Natural killer cell (primary cell): ENCODE measurements around the gene MAP1LC3B. TPM values are rescaled to one million over a fixed set of nuclear protein-coding genes. Genes with fewer than 3 reads are reported as not detected.

Source experiments
- ATAC-seq, 3 donors: fragments of 150-1000 bp in 2 of 3; fragments of 200-7000 bp in 1 of 3; cut with Tn5 transposase; 1 replicate in 1 of 3; 2 replicates in 2 of 3; pipeline ENCODE4 v1.10.0; 2021; ENCODE audit warnings: mild to moderate bottlenecking in 2 of 3, moderate library complexity in 2 of 3
- DNase-seq, 2 donors: peaks; one replicate each; pipeline versions ENCODE4 v3.0.0 to v3.0.0-alpha.2; 2013 to 2021; ENCODE audit warnings: mixed read lengths in 1 of 2
- H3K27ac ChIP-seq: one replicate; pipeline ENCODE4 v1.5.1; 2013; ENCODE audit warnings: mild to moderate bottlenecking, low read length
- H3K27me3 ChIP-seq: one replicate; pipeline ENCODE4 v1.6.1; 2013; ENCODE audit warnings: low read length; ENCODE audit not compliant: control insufficient read depth, insufficient read depth
- H3K36me3 ChIP-seq: one replicate; pipeline ENCODE4 v1.6.1; 2013; ENCODE audit warnings: low read length; ENCODE audit not compliant: control insufficient read depth, insufficient read depth
- H3K4me1 ChIP-seq: one replicate; pipeline ENCODE4 v1.6.1; 2013; ENCODE audit warnings: low read length; ENCODE audit not compliant: control insufficient read depth, insufficient read depth
- H3K4me3 ChIP-seq: one replicate; pipeline ENCODE4 v1.5.1; 2013; ENCODE audit warnings: low read length
- H3K9me3 ChIP-seq: one replicate; pipeline ENCODE4 v1.6.1; 2013; ENCODE audit warnings: low read length; ENCODE audit not compliant: control insufficient read depth, insufficient read depth
- H3K27ac Mint-ChIP-seq, 2 donors: one replicate each; pipeline ENCODE4 v1.8.0; 2022; ENCODE audit warnings: mild to moderate bottlenecking in 2 of 2, mixed read lengths in 2 of 2, moderate library complexity in 1 of 2
- H3K27me3 Mint-ChIP-seq, 2 donors: one replicate each; pipeline ENCODE4 v1.8.0; 2022; ENCODE audit warnings: low read depth in 2 of 2, mixed read lengths in 2 of 2
- H3K36me3 Mint-ChIP-seq: one replicate; pipeline ENCODE4 v1.8.0; 2022; ENCODE audit warnings: mixed read lengths
- H3K4me1 Mint-ChIP-seq, 2 donors: one replicate each; pipeline ENCODE4 v1.8.0; 2022; ENCODE audit warnings: mixed read lengths in 2 of 2
- H3K4me3 Mint-ChIP-seq: one replicate; pipeline ENCODE4 v1.8.0; 2022; ENCODE audit warnings: mild to moderate bottlenecking, moderate library complexity, mixed read lengths
- H3K9me3 Mint-ChIP-seq, 2 donors: one replicate each; pipeline ENCODE4 v1.8.0; 2022; ENCODE audit warnings: mixed read lengths in 2 of 2
- WGBS: methylation state at CpG from one replicate; pipeline ENCODE4 v1.1.7; 2013; ENCODE audit warnings: missing lambda C conversion rate; ENCODE audit not compliant: insufficient coverage; 5-methylcytosine and 5-hydroxymethylcytosine counted together
- intact Hi-C: fragments of 100-400 bp; cut with micrococcal nuclease; formaldehyde crosslinking; loops from one replicate; pipeline ENCODE4 v1.14.2; 2022
- total RNA-seq, 4 donors: library from RNA; stranded (reverse); fragments of 120-200 nt in 1 of 4; gene quantifications; one replicate each; pipeline versions ENCODE4 v1.2.3 to v1.2.4, GENCODE V29; 2013 to 2022
- TF ChIP-seq, protein P1 (sequence below): fragments of 200-600 bp; IDR thresholded peaks from one replicate; pipeline ENCODE4 v1.8.0; 2022; ENCODE audit warnings: antibody characterized with exemption

MAP1LC3B gene
- total RNA-seq = 100 to 1,000 TPM; 171 to 220 (median 172) TPM
- total RNA-seq (2013) = 84.3 TPM

DNA sequence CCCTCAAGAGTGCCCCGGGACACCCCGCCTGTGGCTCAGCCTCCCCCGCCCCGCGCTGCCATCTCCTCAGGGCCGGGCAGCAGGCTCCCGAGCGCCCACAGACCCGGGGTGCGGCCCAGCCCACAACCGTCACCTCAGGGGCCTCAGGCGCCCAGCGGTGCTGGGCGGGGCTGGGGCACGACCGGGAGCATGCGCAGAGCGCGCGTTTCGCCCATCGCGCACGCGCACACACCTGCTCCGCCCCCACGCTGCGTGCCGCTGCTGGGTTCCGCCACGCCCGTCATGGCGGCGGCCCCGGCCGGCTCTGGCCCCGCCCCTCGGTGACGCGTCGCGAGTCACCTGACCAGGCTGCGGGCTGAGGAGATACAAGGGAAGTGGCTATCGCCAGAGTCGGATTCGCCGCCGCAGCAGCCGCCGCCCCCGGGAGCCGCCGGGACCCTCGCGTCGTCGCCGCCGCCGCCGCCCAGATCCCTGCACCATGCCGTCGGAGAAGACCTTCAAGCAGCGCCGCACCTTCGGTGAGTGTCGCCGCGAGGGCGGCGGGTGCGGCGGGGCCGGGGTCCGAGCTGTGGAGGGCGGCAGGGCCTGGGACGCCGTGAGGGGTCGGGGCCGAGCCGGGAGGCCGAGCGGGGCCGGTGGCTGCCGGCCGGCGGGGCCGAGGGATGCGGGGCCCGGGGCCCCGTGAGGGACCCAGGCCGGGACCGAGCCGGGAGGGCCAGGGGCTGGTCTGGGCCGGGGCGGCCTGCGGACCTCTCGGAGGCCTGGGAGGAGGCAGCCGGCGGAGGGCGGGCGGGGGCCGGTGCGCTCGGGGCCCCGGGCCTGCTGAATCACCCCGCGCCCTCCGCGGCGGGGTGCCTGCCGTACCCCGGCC is at the start of gene MAP1LC3B:
MAP1LC3B (plus strand) TSS at position 387 of the 871 bp plus-strand sequence; CDS start at position 479, 92 bp downstream.
- WGBS = under 1% methylated on average over 113 of the region's 113 CpGs
- peak; percentile 57 to 83 (median 71) for ATAC-seq
- Mint-ChIP-seq H3K9me3 (no peaks in the 10 kb centered on the region), H3K4me1 (peaks cover 51 to 52% of the 10 kb centered on the region in 2 donors), H3K27ac (peak within 1 kb of the TSS; percentile 96 to 97), H3K36me3 (no peaks in the 10 kb centered on the region), H3K4me3 (peak within 1 kb of the TSS; percentile 92), H3K27me3 (no peaks in the 10 kb centered on the region)
- Histone ChIP-seq H3K36me3 (peaks cover 3% of the 10 kb centered on the region), H3K4me3 (peak within 1 kb of the TSS; percentile 57), H3K27ac (peak within 1 kb of the TSS; percentile 79), H3K27me3 (no peaks in the 10 kb centered on the region), H3K9me3 (no peaks in the 10 kb centered on the region), H3K4me1 (peaks cover 43% of the 10 kb centered on the region)
- intact Hi-C loops = loop anchor here (1.0 to 10.0 kb wide), 2 partner anchors 103 to 373 kb away; partner anchors contain the start of genes KLHDC4 and ZCCHC14
- DNase-seq = peak; percentile 99 to 100
- TF ChIP-seq, protein P1, sequence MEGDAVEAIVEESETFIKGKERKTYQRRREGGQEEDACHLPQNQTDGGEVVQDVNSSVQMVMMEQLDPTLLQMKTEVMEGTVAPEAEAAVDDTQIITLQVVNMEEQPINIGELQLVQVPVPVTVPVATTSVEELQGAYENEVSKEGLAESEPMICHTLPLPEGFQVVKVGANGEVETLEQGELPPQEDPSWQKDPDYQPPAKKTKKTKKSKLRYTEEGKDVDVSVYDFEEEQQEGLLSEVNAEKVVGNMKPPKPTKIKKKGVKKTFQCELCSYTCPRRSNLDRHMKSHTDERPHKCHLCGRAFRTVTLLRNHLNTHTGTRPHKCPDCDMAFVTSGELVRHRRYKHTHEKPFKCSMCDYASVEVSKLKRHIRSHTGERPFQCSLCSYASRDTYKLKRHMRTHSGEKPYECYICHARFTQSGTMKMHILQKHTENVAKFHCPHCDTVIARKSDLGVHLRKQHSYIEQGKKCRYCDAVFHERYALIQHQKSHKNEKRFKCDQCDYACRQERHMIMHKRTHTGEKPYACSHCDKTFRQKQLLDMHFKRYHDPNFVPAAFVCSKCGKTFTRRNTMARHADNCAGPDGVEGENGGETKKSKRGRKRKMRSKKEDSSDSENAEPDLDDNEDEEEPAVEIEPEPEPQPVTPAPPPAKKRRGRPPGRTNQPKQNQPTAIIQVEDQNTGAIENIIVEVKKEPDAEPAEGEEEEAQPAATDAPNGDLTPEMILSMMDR = no peak

DNA sequence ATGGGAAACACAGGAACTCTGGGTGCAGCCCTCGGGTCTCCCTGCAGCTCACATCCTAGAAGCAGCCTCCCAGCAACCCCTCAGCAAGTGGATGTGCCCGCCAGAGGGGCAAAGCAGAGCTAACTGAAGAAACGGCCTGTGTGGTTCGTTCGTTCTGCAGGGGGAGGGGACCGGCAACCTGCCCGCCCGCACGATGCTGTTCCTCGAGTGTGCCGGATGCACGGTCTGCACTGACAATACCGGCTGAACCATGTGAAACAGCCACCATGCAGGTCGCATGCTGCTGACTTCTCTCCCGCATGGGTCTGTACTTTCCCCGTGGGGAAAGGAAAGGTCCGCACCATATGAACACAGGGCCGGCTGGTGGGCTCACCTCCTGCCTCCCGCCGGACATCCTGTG is 49.6 kb upstream of the MAP1LC3B start:
- WGBS = 96% methylated on average over 20 of the region's 20 CpGs
- Mint-ChIP-seq H3K36me3 (no peaks in the 10 kb centered on the region), H3K9me3 (no peaks in the 10 kb centered on the region), H3K4me3 (no peak overlapping the region), H3K27ac (no peak overlapping the region), H3K4me1 (peaks cover 7 to 14% of the 10 kb centered on the region in 2 donors), H3K27me3 (no peaks in the 10 kb centered on the region)
- H3K27ac ChIP-seq = no peak overlapping the region
- peaks cover 17% of the 10 kb centered on the region for H3K4me1 ChIP-seq
- intact Hi-C loops = no loop called here
- DNase-seq = no peak
- peaks cover 25% of the 10 kb centered on the region for H3K36me3 ChIP-seq
- H3K27me3 ChIP-seq = no peaks in the 10 kb centered on the region
- no peak for ATAC-seq
- no peak overlapping the region for H3K4me3 ChIP-seq
- TF ChIP-seq, protein P1 = no peak
- no peaks in the 10 kb centered on the region for H3K9me3 ChIP-seq

DNA sequence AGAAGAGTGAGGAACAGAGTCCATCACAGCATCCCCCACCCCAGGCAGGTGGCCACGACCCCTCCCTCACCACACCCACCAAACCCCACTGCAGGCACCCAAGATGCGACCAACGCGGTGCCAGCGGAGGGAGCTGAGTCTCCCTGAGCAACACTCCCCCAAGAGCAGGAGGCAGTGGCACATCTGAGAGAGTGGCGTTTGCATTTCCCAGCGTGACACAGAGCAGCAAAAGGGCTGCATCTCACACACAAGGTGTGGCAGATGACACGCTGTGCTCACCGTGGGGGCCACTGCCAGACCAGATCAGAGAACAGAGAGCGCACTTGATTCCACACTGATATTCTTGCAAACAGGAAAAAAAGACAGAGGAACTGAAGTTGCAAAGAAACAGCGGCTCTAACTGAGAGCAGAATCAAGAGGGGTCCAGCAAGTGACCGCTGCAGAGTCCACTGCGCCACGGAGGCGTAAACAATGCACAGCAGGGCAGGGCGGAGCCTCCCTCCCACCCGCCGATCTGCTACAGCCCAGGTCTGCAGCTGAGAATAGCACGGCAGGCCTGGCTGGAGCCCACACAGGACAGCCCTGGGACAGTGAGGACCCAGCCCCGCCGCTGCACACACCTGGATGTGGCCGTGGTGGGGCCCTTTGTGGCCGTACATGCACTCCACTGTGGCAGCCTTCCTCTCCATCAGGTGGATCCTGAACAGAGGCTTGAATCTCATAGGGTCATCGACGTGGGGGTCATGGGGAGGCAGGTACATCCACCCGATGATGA is 49.0 kb upstream of the MAP1LC3B start:
- Histone ChIP-seq H3K9me3 (no peaks in the 10 kb centered on the region), H3K36me3 (peaks cover 25% of the 10 kb centered on the region), H3K27me3 (no peaks in the 10 kb centered on the region), H3K4me3 (no peak overlapping the region), H3K4me1 (peaks cover 17% of the 10 kb centered on the region), H3K27ac (no peak overlapping the region)
- H3K4me3 Mint-ChIP-seq = peak overlapping the region; percentile 55
- DNase-seq (no peak), ATAC-seq (no peak)
- no peaks in the 10 kb centered on the region for H3K36me3 Mint-ChIP-seq
- intact Hi-C loops = no loop called here
- WGBS = 88% methylated on average over 26 of the region's 26 CpGs
- no peaks in the 10 kb centered on the region for H3K9me3 Mint-ChIP-seq
- H3K27ac Mint-ChIP-seq = peak overlapping the region in 1 of 2 donors; percentile 51
- H3K4me1 Mint-ChIP-seq = peaks cover 6 to 14% of the 10 kb centered on the region in 2 donors
- TF ChIP-seq, protein P1 = no peak
- H3K27me3 Mint-ChIP-seq = no peaks in the 10 kb centered on the region
